GM18511 (cell line): ENCODE measurements around the gene PLVAP.
A peak's percentile ranks its signal among the peaks of the same experiment; 100 is the strongest.

Experiments
- ATAC-seq: cut with Tn5 transposase; IDR thresholded peaks from one replicate; pipeline ENCODE4 v1.9.1; 2021; ENCODE audit warnings: mild to moderate bottlenecking, moderate library complexity; ENCODE audit not compliant: unreplicated experiment

The PLVAP gene

GRCh38 chr19:17304386-17305215 is 72.5 kb downstream of the PLVAP start:
- no peak for ATAC-seq

- no peak for ATAC-seq
Observed at GRCh38 chr19:17303940-17304267, 73.2 kb downstream of the PLVAP start.

DNA sequence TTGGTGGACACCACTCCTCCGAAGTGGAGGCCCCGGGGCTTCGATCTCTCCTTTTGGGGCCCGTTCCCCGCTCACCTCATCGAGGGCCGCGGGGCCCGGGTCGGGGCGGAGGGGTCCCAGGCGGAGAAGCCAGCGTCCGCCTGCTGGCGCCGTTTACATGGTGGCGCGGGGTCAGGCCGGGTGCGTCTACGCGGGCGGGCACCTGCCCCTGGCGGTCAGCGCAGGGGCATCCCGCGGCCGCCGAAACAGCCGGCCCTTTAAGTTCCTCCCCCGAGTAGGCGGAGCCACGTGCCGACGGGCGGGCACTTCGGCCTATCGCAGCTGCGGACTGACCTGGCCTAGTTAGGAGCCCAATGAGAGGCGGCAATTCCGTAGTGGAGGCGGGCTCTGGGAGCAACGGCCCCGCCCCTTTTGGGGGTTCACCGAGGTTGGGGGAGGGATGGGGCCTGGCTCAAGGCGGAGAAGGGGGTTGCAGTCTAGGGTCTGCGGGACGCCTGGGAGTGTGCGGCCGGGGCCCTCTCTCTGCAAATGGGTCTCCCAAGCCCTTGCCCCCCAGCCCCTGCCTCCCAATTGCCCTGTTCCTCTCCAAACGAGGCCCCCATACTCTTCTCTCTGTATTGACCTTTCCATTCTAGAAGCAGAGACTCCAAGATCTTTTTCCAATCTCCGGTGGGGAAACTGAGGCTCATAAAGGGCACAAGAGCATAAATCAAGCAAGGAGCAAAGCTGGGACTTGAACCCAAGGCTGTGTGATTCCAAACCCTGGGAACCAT is 73.8 kb downstream of the PLVAP start, which contains the start of gene ABHD8:
Gene ABHD8 (minus strand): TSS at position 259 of the 773 bp plus-strand sequence. CDS start 1,809 bp downstream, outside the sequence.
- peak; percentile 61 for ATAC-seq

GRCh38 chr19:17302391-17303166 is 74.6 kb downstream of the PLVAP start:
- no peak for ATAC-seq
